SIG-M5 treated with dmso at 0.1 percent for 504 hours (cell line): Measurements from ENCODE around the gene PCSK6.
"Not testable (repeated sequence)": the region's sequence is repeated elsewhere in the genome, so short reads cannot be mapped to it uniquely, and the experiment has no call there.

Experiments
- DNase-seq: peaks from one replicate; lab custom pipeline; 2025; ENCODE audit not compliant: unreplicated experiment; lab: John Stamatoyannopoulos, UW

PCSK6 gene

GRCh38 chr15:101463696-101464095 lies 25.8 kb downstream of the PCSK6 start:
- DNase-seq, result not testable (repeated sequence)

GRCh38 chr15:101463270-101463669 lies 26.2 kb downstream of the PCSK6 start:
- DNase-seq, result no peak

- DNase-seq, result no peak
Observed at GRCh38 chr15:101461097-101461496, 28.4 kb downstream of the PCSK6 start.

DNA sequence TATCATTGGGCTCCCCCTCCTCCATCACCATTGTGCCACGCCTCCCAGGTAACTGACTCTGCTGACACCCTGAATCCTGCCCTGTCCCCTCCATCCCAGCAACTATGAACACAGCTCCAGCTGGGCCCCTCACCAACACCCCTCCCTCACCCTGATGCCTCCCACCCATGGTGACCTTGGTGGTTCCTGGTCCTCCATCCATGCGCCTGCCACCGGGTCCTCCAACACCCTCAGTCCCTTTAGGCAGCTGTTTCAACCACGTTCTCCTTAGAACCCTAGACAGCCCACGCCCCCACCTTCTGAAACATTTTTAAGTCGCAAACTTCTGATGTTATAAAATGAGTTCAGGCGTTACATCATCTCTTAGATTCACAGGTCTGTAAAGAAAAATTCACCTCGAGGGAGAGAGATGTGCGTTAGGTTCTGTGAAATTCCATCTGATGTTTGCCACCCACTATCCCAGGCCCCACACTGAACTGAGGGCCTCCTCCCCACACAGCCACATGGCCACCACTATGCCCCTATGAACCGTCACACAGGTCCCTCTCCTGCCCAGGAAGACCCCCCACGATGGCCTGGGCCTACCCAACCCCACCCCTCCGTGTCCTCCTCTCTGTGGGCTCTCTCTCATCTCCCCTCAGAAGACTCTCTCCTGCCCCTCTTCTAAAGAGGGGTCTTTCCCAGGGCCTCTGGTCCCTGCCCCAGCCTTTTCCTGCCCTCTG lies 29.8 kb downstream of the PCSK6 start:
- no peak for DNase-seq

DNA sequence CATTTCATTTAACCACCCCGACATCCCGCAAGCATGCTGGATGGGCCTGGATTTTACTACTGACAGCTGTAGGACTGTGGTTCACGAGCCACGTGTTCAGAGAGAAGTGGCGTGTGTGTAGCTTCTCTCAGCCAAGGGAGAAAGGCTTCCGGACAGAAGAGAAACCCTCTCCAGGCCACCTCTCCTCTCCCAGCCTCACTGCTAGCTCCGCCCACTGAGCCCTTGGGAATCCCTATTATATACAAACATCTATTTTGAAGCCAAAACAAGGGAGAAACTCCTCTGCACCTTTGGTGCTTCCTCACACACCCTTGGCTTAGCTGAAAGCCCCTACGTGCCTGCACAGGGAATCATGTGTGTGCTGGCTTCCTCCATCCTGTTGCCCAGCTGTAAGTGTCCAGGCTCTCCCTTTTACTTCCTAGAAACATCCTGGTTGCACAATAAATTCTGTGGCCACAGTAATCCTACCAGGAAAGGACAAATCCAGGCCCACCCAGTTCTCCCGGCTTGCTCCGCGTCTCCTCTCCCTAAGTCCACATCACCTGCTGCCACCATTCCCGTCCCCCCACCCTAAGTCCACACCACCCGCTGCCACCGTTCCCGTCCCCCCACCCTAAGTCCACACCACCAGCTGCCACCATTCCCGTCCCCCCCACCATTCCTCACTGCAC lies 30.5 kb downstream of the PCSK6 start:
- no peak for DNase-seq

- no peak for DNase-seq
Observed at GRCh38 chr15:101458158-101458900, 31.2 kb downstream of the PCSK6 start.

- no peak for DNase-seq
Observed at GRCh38 chr15:101457696-101458095, 31.8 kb downstream of the PCSK6 start.

GRCh38 chr15:101456057-101456739 lies 33.3 kb downstream of the PCSK6 start:
- DNase-seq, result no peak

- DNase-seq, result peak; percentile 76
Observed at GRCh38 chr15:101455291-101456025, 34.0 kb downstream of the PCSK6 start.

DNA sequence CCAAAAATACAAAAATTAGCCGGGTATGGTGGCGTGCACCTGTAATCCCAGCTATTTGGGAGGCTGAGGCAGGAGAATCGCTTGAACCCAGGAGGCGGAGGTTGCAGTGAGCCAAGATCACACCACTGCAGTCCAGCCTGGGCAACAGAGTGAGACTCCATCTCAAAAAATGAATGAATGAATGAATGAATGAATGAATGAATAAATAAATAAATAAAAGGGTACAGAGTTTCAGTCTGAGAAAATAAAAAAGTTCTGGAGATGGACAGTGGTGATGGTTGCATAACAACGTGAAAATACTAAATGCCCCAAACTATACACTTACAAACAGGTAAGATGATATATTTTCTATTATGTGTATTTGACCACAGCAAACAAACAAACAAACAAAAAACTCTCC lies 34.7 kb downstream of the PCSK6 start:
- not testable (repeated sequence) for DNase-seq

DNA sequence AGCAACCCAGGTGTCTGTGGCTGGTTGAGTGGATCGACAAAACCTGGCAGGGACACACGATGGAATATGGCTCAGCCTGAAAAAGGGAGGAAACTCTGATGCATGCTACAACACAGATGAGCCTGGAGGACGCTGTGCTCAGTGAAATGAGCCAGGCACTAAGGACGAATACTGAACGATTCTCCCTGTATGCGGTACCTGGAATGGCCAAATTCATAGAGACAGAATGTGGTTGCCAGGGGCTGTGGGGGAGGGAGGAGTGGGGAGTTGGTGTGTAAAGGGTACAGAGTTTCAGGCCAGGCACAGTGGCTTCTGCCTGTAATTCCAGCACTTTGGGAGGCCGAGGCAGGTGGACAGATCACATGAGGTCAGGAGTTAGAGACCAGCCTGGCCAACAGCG lies 35.1 kb downstream of the PCSK6 start:
- DNase-seq, result no peak

DNA sequence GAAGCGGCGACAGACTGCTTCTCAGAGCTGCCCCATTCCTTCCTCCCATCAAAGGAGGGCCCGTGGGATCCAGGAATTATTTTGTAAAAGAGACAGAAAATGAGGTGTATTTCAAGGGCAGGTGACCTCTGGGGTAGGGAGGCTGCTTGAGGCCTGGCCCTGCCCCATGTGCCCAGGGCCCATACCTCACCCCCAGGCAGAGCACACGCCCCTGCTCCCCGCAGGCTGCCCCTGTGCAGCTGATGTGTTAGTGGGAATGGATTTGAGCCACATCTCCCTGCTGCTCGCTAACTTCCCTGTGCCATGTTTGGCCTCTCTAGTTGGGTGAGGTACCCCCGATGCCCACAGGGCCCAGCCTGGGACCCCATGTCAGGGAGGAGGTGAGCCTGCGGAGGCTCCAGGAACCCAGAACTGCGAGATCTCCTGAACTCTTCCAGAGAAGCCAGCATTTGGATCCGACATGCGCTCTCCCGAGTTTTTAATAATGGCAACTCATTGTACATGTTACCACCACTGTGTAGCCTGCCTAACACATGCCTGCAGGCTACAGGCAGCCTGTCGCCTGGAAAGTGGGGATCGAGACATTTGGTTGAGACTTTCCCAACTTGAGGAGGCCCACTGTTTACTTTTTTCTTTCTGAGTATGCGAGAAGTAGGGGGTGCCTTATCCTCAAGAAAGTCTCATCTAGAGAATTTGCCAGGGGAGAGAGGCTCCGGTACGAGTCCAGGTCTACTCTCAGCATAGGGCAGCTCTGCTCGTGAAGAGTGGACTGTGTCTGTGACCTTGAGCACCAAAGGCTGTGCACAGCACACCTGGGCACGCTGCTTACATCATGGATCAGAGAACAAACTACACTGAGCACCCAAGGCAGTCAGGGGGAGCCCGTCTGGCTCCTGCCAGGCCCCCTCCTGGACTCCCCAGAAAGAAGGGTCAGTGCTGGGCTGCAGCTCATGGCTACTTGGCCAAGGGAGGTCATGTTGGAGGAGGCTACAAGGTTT lies 36.1 kb downstream of the PCSK6 start:
- no peak for DNase-seq

DNA sequence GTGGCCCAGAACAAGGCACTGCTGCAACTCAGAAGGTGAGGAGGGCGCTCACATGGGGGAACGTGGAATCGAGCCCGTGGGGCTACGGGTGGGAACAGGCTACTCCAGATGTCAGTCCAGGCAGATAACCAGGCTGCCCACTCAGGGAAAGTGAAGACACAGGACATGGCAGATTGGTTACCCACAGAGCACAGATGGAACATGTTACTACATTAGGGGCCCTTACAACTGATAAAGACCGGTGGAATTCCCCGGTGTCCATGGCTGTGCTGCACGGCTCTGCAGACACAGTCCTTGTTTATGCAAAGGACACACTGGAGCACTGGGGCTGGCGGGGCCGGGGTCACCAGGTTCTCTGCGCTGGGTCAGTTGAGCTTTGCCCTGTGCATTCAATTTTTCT lies 36.9 kb downstream of the PCSK6 start:
- DNase-seq, result no peak

DNA sequence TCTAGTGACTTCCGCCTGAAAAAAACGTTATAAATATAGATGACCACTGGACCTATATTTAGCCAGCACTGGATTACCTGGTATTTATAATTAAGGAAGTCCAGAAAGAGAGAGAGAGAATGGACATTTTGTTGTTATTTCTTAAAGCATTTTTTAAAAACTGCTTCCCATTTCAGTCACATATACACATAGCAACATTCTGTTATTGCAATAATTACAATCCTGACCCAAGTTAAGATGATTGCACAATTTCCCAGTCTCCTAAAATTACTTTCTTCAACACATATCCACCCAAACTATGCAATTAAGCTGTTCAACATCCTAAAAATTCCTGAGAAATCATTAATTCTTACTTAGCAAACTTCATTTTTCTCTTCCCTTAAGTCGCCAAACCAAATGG lies 37.7 kb downstream of the PCSK6 start:
- DNase-seq, result peak; percentile 21

DNA sequence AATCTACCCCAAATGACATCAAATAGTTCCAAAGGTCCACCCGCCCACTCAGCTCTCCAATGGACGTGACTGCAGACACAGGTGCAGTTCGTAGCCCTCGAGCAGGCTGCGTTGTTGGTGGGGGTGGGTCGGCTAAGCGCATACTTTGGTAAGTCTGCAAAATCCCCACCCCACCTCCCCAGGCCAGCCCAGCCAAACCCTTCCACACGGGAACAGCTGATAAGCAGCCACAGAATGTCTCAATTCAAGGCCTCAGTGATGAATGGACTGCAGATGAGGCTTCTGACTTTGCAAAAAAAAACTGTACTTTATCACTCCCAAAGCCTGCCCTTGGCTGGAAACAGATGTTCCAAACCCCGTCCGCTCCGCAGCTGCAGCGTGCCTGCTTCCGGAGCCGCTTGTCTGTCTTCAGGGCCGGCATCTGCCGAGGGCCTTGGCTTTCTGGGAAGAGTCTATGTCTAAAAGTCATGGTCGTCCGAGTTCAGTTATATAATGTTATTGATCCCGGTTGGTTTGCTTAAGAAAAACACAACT lies 38.2 kb downstream of the PCSK6 start:
- DNase-seq, result no peak

DNA sequence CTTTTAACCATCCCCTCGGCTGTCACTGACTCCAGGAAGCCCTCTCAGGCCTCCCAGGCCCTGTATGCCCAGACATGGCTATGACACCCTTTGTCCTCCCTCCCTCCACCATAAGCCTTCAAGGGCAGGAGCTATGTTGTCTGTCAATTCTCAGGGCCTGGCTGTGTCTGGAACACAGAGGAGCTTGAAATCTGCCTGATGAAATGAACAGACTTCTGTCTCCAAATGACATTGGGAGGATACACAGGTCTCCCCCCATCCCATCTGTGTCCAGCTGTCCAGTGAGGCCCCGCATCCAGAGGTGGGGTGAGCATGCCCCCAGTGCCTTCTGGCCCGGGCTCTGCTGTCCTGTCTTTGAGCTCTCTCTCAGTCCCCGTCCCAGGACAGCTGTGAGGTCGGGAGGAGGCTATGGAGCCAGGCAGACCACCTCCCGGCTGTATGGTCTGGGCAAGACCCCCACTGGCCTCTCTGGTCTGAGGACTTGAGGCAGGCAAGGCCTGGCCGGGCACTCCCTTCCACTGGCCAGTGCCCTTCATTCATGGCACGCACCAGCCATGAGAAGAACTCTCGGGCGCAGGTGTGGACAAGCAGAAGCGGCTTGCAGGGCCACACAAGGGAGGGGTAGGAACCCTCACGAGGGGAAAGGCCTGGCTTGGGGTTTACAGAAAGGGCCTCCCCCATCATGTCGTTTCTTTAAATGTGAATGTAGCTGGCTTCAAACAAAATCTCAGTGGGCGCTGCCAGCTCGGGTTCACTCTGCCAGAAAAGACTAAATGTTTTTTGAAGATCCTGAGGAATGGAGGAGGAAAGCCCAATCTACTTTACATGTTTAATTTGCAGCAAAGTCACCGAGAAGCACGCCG lies 38.9 kb downstream of the PCSK6 start:
- DNase-seq, result no peak

GRCh38 chr15:101449471-101450402 lies 39.8 kb downstream of the PCSK6 start:
- no peak for DNase-seq
